Neuronal stem cell (in vitro differentiated cells): ENCODE data around the gene FEZF1.

ENCODE experiments used
- DNase-seq: peaks from one replicate; pipeline ENCODE4 v3.0.0-alpha.2; 2013; ENCODE audit warnings: low spot score
- H2AFZ ChIP-seq: one replicate; pipeline ENCODE4 v1.6.1; 2013; ENCODE audit warnings: mild to moderate bottlenecking, low read length, inconsistent platforms
- H2AK5ac ChIP-seq: 2 replicates; pipeline ENCODE4 v1.6.1; 2013; ENCODE audit warnings: low read depth, mild to moderate bottlenecking, inconsistent platforms, low read length, moderate library complexity, mixed read lengths
- H2BK120ac ChIP-seq: 2 replicates; pipeline ENCODE4 v1.6.1; 2013; ENCODE audit warnings: low read depth, mild to moderate bottlenecking, inconsistent platforms, low read length, moderate library complexity, mixed read lengths
- H2BK12ac ChIP-seq: one replicate; pipeline ENCODE4 v1.6.1; 2013; ENCODE audit warnings: low read length, inconsistent platforms
- H2BK15ac ChIP-seq: 2 replicates; pipeline ENCODE4 v1.6.1; 2013; ENCODE audit warnings: mild to moderate bottlenecking, low read length, inconsistent platforms, mixed read lengths
- H2BK5ac ChIP-seq: one replicate; pipeline ENCODE4 v1.6.1; 2013; ENCODE audit warnings: inconsistent platforms, mild to moderate bottlenecking, low read length, moderate library complexity
- H3K14ac ChIP-seq: one replicate; pipeline ENCODE4 v1.6.1; 2013; ENCODE audit warnings: low read length, inconsistent platforms
- H3K18ac ChIP-seq: 2 replicates; pipeline ENCODE4 v1.6.1; 2013; ENCODE audit warnings: low read length, inconsistent platforms
- H3K23ac ChIP-seq: 2 replicates; pipeline ENCODE4 v1.6.1; 2013; ENCODE audit warnings: low read depth, mild to moderate bottlenecking, mixed read lengths, low read length, inconsistent platforms; ENCODE audit not compliant: poor library complexity
- H3K27ac ChIP-seq: replicated peaks from 3 replicates; pipeline ENCODE4 v1.5.1; 2013; ENCODE audit warnings: low read length, inconsistent platforms
- H3K27me3 ChIP-seq, 3 experiments: 2 replicates each; pipeline ENCODE4 v1.6.1; 2013; ENCODE audit warnings: low read length in 3 of 3, mild to moderate bottlenecking in 2 of 3, inconsistent platforms in 1 of 3, low read depth in 1 of 3, mixed read lengths in 1 of 3, moderate library complexity in 1 of 3; ENCODE audit not compliant: control insufficient read depth in 3 of 3, insufficient read depth in 3 of 3
- H3K36me3 ChIP-seq, 2 donors: replicated peaks in 1 of 2; 2 replicates each; pipeline ENCODE4 v1.6.1; 2013; ENCODE audit warnings: low read length in 2 of 2; ENCODE audit not compliant: control insufficient read depth in 2 of 2, insufficient read depth in 2 of 2
- H3K4ac ChIP-seq: 2 replicates; pipeline ENCODE4 v1.6.1; 2013; ENCODE audit warnings: inconsistent platforms, mild to moderate bottlenecking, low read length, moderate library complexity
- H3K4me1 ChIP-seq, 2 donors: 1 replicate in 1 of 2; 2 replicates in 1 of 2; pipeline ENCODE4 v1.6.1; 2013; ENCODE audit warnings: low read length in 2 of 2, low read depth in 1 of 2; ENCODE audit not compliant: control insufficient read depth in 2 of 2, insufficient read depth in 1 of 2
- H3K4me2 ChIP-seq: one replicate; pipeline ENCODE4 v1.6.1; 2013; ENCODE audit warnings: mild to moderate bottlenecking, low read length, inconsistent platforms; ENCODE audit not compliant: insufficient read depth, poor library complexity, severe bottlenecking
- H3K4me3 ChIP-seq, 2 donors: 2 replicates each; pipeline ENCODE4 v1.5.1; 2013; ENCODE audit warnings: low read length in 2 of 2, mild to moderate bottlenecking in 2 of 2, inconsistent platforms in 1 of 2, moderate library complexity in 1 of 2
- H3K79me1 ChIP-seq: one replicate; pipeline ENCODE4 v1.6.1; 2013; ENCODE audit warnings: low read depth, mild to moderate bottlenecking, inconsistent platforms, low read length, moderate library complexity
- H3K9ac ChIP-seq: one replicate; pipeline ENCODE4 v1.6.1; 2013; ENCODE audit warnings: mild to moderate bottlenecking, low read depth, low read length, inconsistent platforms; ENCODE audit not compliant: poor library complexity
- H3K9me3 ChIP-seq, 2 donors: replicated peaks in 1 of 2; 2 replicates each; pipeline versions ENCODE3 to v1.6.1; 2013; ENCODE audit warnings: low read length in 2 of 2, mild to moderate bottlenecking in 2 of 2, inconsistent platforms in 1 of 2, low read depth in 1 of 2, mixed read lengths in 1 of 2, moderate library complexity in 1 of 2; ENCODE audit not compliant: control insufficient read depth in 2 of 2, insufficient read depth in 1 of 2
- H4K8ac ChIP-seq: one replicate; pipeline ENCODE4 v1.6.1; 2013; ENCODE audit warnings: low read depth, mild to moderate bottlenecking, inconsistent platforms, low read length, moderate library complexity
- H4K91ac ChIP-seq: one replicate; pipeline ENCODE4 v1.6.1; 2013; ENCODE audit warnings: low read length, low read depth, mild to moderate bottlenecking, inconsistent platforms; ENCODE audit not compliant: poor library complexity
- WGBS, 2 donors: extraction: QIAGEN DNeasy Blood & Tissue Kit; methylation state at CpG; one replicate each; pipeline ENCODE4 v1.1.7; 2013; ENCODE audit warnings: missing lambda C conversion rate in 2 of 2, mixed read lengths in 1 of 2; ENCODE audit not compliant: insufficient read length in 2 of 2, insufficient replicate concordance in 1 of 2; ENCODE audit errors: extremely low coverage in 2 of 2; 5-methylcytosine and 5-hydroxymethylcytosine counted together

FEZF1 gene

GRCh38 chr7:122306320-122307227 lies 2.0 kb upstream of the FEZF1 start:
- Histone ChIP-seq H3K4me1 (peaks cover 1 to 26% of the 10 kb centered on the region in 2 donors), H3K9ac (peak overlapping the region; percentile 98), H3K4me3 (peak overlapping the region; percentile 8 to 94), H2AFZ (peak overlapping the region; percentile 86), H3K14ac (peak overlapping the region; percentile 98), H3K27ac (peak overlapping the region; percentile 87), H3K23ac (peak overlapping the region; percentile 90), H3K18ac (peak overlapping the region; percentile 97), H2AK5ac (peak overlapping the region; percentile 96), H4K91ac (peak overlapping the region; percentile 16), H3K36me3 (peaks cover 0 to 10% of the 10 kb centered on the region in 2 donors), H2BK120ac (peak overlapping the region; percentile 78), H2BK15ac (peak overlapping the region; percentile 76), H2BK12ac (peak overlapping the region; percentile 69), H3K4ac (no peak overlapping the region), H4K8ac (no peak overlapping the region), H2BK5ac (peak overlapping the region; percentile 99), H3K9me3 (peaks cover 0 to 4% of the 10 kb centered on the region in 2 donors), H3K79me1 (peaks cover 3% of the 10 kb centered on the region), H3K27me3 (peaks cover 0 to 100% (median 0%) of the 10 kb centered on the region in 3 experiments), H3K4me2 (peak overlapping the region; percentile 95)
- peak; percentile 79 for DNase-seq
- WGBS, 2 donors = no CpG with 5 or more reads among the region's 37 CpGs

- H2BK5ac ChIP-seq = peak overlapping the region; percentile 99
- peak overlapping the region; percentile 8 to 94 for H3K4me3 ChIP-seq
- peak overlapping the region; percentile 98 for H3K9ac ChIP-seq
- H3K4me2 ChIP-seq = peak overlapping the region; percentile 95
- no peak overlapping the region for H4K91ac ChIP-seq
- H3K9me3 ChIP-seq = peaks cover 0 to 9% of the 10 kb centered on the region in 2 donors
- peak overlapping the region; percentile 87 for H3K4ac ChIP-seq
- H3K23ac ChIP-seq = peak overlapping the region; percentile 90
- H2BK12ac ChIP-seq = peak overlapping the region; percentile 69
- H3K4me1 ChIP-seq = peaks cover 0 to 26% of the 10 kb centered on the region in 2 donors
- peak overlapping the region; percentile 76 for H2BK15ac ChIP-seq
- H3K18ac ChIP-seq = peak overlapping the region; percentile 97
- peaks cover 0 to 12% of the 10 kb centered on the region in 2 donors for H3K36me3 ChIP-seq
- peak overlapping the region; percentile 78 for H2BK120ac ChIP-seq
- H3K27me3 ChIP-seq = peaks cover 0 to 100% (median 0%) of the 10 kb centered on the region in 3 experiments
- no peak overlapping the region for H4K8ac ChIP-seq
- peaks cover 3% of the 10 kb centered on the region for H3K79me1 ChIP-seq
- peak overlapping the region; percentile 96 for H2AK5ac ChIP-seq
- WGBS, 2 donors = no CpG with 5 or more reads among the region's 65 CpGs
- H3K14ac ChIP-seq = peak overlapping the region; percentile 98
- H3K27ac ChIP-seq = peak overlapping the region; percentile 87
- DNase-seq = no peak
- peak overlapping the region; percentile 86 for H2AFZ ChIP-seq
Measured at GRCh38 chr7:122305475-122306319, 1.1 kb upstream of the FEZF1 start.

- Histone ChIP-seq H3K4me1 (peaks cover 0 to 26% of the 10 kb centered on the region in 2 donors), H3K27ac (peak overlapping the region; percentile 87), H2AK5ac (peak overlapping the region; percentile 54), H4K91ac (no peak overlapping the region), H3K4me2 (peak overlapping the region; percentile 95), H2BK12ac (no peak overlapping the region), H3K79me1 (peaks cover 3% of the 10 kb centered on the region), H3K36me3 (peaks cover 0 to 12% of the 10 kb centered on the region in 2 donors), H3K14ac (no peak overlapping the region), H3K4ac (no peak overlapping the region), H3K4me3 (peak overlapping the region; percentile 8 to 94), H3K27me3 (peaks cover 0 to 100% (median 0%) of the 10 kb centered on the region in 3 experiments), H2AFZ (peak overlapping the region; percentile 86), H3K9me3 (peaks cover 0 to 9% of the 10 kb centered on the region in 2 donors), H2BK5ac (peak overlapping the region; percentile 99), H3K9ac (no peak overlapping the region), H4K8ac (no peak overlapping the region), H2BK15ac (peak overlapping the region; percentile 76), H3K18ac (peak overlapping the region; percentile 93), H2BK120ac (peak overlapping the region; percentile 29), H3K23ac (no peak overlapping the region)
- no CpG with 5 or more reads among the region's 24 CpGs for WGBS, 2 donors
- DNase-seq = no peak
Measured at GRCh38 chr7:122304996-122305421, 459 bp upstream of the FEZF1 start.
